OCI-LY3 (cell line): Measurements from ENCODE around the gene ADGRL1.
"Not testable (repeated sequence)": the region's sequence is repeated elsewhere in the genome, so short reads cannot be mapped to it uniquely, and the experiment has no call there.

ENCODE experiments used
- H2AFZ ChIP-seq: fragments of 200-600, 300-600 bp; shearing (Covaris generic); 2 replicates; pipeline ENCODE4 v1.6.0; 2014; ENCODE audit warnings: antibody characterized with exemption, low read depth, low read length
- H3K27ac ChIP-seq: fragments of 200-600, 300-600 bp; sonication (generic); 2 replicates; pipeline ENCODE4 v1.5.1; 2014; ENCODE audit warnings: mild to moderate bottlenecking, low read length, moderate library complexity, mixed read lengths
- H3K27me3 ChIP-seq: fragments of 200-600, 300-600 bp; sonication (generic); 2 replicates; pipeline ENCODE4 v1.6.1; 2014; ENCODE audit warnings: low read depth, low read length, mixed read lengths
- H3K36me3 ChIP-seq: fragments of 200-600, 300-600 bp; sonication (generic); replicated peaks from 2 replicates; pipeline ENCODE3; 2014; ENCODE audit warnings: low read depth, low read length, mixed read lengths
- H3K4me1 ChIP-seq: fragments of 300-600, 200-600 bp; sonication (generic); 2 replicates; pipeline ENCODE4 v1.6.1; 2014; ENCODE audit warnings: low read length, mixed read lengths
- H3K4me2 ChIP-seq: fragments of 200-600, 300-600 bp; sonication (generic); 2 replicates; pipeline ENCODE4 v1.6.1; 2014; ENCODE audit warnings: low read length, mixed read lengths
- H3K4me3 ChIP-seq: fragments of 300-600, 200-600 bp; sonication (generic); 2 replicates; pipeline ENCODE4 v1.5.1; 2014; ENCODE audit warnings: antibody characterized with exemption, mild to moderate bottlenecking, low read length, moderate library complexity
- H3K79me2 ChIP-seq: fragments of 300-600, 200-600 bp; shearing (Covaris generic); 2 replicates; pipeline ENCODE4 v1.6.1; 2014; ENCODE audit warnings: mild to moderate bottlenecking, low read length, mixed read lengths
- H3K9ac ChIP-seq: fragments of 300-600, 200-600 bp; shearing (Covaris generic); 2 replicates; pipeline ENCODE4 v1.6.0; 2014; ENCODE audit warnings: mild to moderate bottlenecking, low read length, moderate library complexity
- H3K9me3 ChIP-seq: fragments of 200-600, 300-600 bp; shearing (Covaris generic); 2 replicates; pipeline ENCODE4 v1.6.1; 2014; ENCODE audit warnings: low read length, mixed read lengths; ENCODE audit not compliant: insufficient read depth
- H4K20me1 ChIP-seq: fragments of 200-600, 300-600 bp; sonication (generic); 2 replicates; pipeline ENCODE4 v1.6.1; 2016; ENCODE audit warnings: low read length, mixed read lengths; ENCODE audit not compliant: insufficient read depth
- CTCF ChIP-seq: fragments of 200-600, 300-600 bp; sonication (generic); IDR thresholded peaks from 2 replicates; pipeline ENCODE4 v1.5.1; 2014; ENCODE audit warnings: antibody characterized with exemption, low read length, low read depth
- EZH2phosphoT487 ChIP-seq: fragments of 200-600 bp; shearing (Covaris generic); IDR thresholded peaks from 2 replicates; pipeline ENCODE4 v1.6.1; 2018; ENCODE audit warnings: antibody characterized with exemption, mixed run types, low read depth

The ADGRL1 gene

GRCh38 chr19:14182476-14182875 is 23.5 kb downstream of the ADGRL1 start:
- TF ChIP-seq EZH2phosphoT487 = no peak
- no peak for TF ChIP-seq CTCF
- Histone ChIP-seq H2AFZ (no peak overlapping the region), H3K4me1 (no peaks in the 10 kb centered on the region), H4K20me1 (no peaks in the 10 kb centered on the region), H3K4me2 (no peak overlapping the region), H3K36me3 (no peaks in the 10 kb centered on the region), H3K27ac (no peak overlapping the region), H3K9ac (no peak overlapping the region), H3K79me2 (no peaks in the 10 kb centered on the region), H3K27me3 (no peaks in the 10 kb centered on the region), H3K9me3 (no peaks in the 10 kb centered on the region), H3K4me3 (no peak overlapping the region)

- TF ChIP-seq EZH2phosphoT487 (no peak), CTCF (no peak)
- Histone ChIP-seq H4K20me1 (no peaks in the 10 kb centered on the region), H3K4me2 (no peak overlapping the region), H3K4me1 (no peaks in the 10 kb centered on the region), H3K27ac (no peak overlapping the region), H2AFZ (no peak overlapping the region), H3K27me3 (no peaks in the 10 kb centered on the region), H3K4me3 (no peak overlapping the region), H3K9ac (no peak overlapping the region), H3K9me3 (no peaks in the 10 kb centered on the region), H3K36me3 (no peaks in the 10 kb centered on the region), H3K79me2 (no peaks in the 10 kb centered on the region)
Measured at GRCh38 chr19:14181906-14182305, 24.1 kb downstream of the ADGRL1 start.

GRCh38 chr19:14181199-14181598 is 24.8 kb downstream of the ADGRL1 start:
- not testable (repeated sequence) for H3K4me3 ChIP-seq, H3K9me3 ChIP-seq, H3K27ac ChIP-seq, H2AFZ ChIP-seq, H3K4me1 ChIP-seq, H3K9ac ChIP-seq, H3K4me2 ChIP-seq, H3K27me3 ChIP-seq, H4K20me1 ChIP-seq, H3K79me2 ChIP-seq, H3K36me3 ChIP-seq

- no peak for TF ChIP-seq EZH2phosphoT487
- no peak for TF ChIP-seq CTCF
- Histone ChIP-seq H3K9ac (no peak overlapping the region), H3K36me3 (no peaks in the 10 kb centered on the region)
Measured at GRCh38 chr19:14177496-14178074, 28.4 kb downstream of the ADGRL1 start.

More at GRCh38 chr19:14177496-14178074, 28.4 kb downstream of the ADGRL1 start:
- H3K79me2 ChIP-seq = no peaks in the 10 kb centered on the region
- no peak overlapping the region for H3K27ac ChIP-seq
- H3K4me2 ChIP-seq = no peak overlapping the region
- H4K20me1 ChIP-seq = no peaks in the 10 kb centered on the region
- H3K4me1 ChIP-seq = no peaks in the 10 kb centered on the region
- no peak overlapping the region for H2AFZ ChIP-seq
- H3K4me3 ChIP-seq = no peak overlapping the region
- H3K27me3 ChIP-seq = no peaks in the 10 kb centered on the region
- no peaks in the 10 kb centered on the region for H3K9me3 ChIP-seq
